GM12892 (cell line): ENCODE results near the gene KEL.

Experiments
- POLR2A ChIP-seq: IDR thresholded peaks from 2 replicates; pipeline ENCODE4 v1.6.1; 2011; ENCODE audit warnings: low read depth, low read length, control low read depth
- POLR2AphosphoS5 ChIP-seq: IDR thresholded peaks from 2 replicates; pipeline ENCODE4 v1.6.1; 2011; ENCODE audit warnings: low read depth, low read length, control low read depth

DNA sequence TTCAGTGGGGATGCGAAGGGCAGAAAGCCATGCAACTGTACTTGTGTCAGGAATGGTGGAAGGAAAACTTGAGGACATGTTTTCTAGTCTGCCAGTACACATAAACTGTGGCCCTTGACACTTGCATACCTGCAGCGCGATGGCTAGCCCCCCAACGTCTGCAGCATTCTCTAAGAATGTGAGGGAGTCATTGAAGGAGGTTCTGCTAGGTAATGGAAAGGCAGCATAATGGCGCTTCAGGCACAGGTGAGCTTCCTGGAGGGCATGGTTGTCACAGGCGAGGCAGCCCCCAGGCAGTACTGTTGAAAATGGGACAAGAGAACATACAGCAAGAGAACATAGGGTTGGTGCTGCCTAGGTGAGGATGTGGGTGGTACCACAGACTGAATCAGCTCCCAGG lies 19.4 kb downstream of the KEL start:
- TF ChIP-seq POLR2A, result no peak
- no peak for TF ChIP-seq POLR2AphosphoS5
